Choroid plexus epithelial cell (primary cell): ENCODE data around the gene HERC2.
"Not testable (repeated sequence)": the region's sequence is repeated elsewhere in the genome, so short reads cannot be mapped to it uniquely, and the experiment has no call there.

Experiments used
- DNase-seq: peaks from one replicate; pipeline ENCODE4 v3.0.0-alpha.2; 2010; ENCODE audit warnings: low read depth
- H3K4me3 ChIP-seq: 2 replicates; pipeline ENCODE4 v1.5.1; 2011; ENCODE audit warnings: low read depth, mild to moderate bottlenecking, control low read depth, low read length, moderate library complexity
- CTCF ChIP-seq: conservative IDR thresholded peaks from 2 replicates; pipeline ENCODE4 v1.5.1; 2011; ENCODE audit warnings: low read depth, mild to moderate bottlenecking, control low read depth, inconsistent platforms, low read length, moderate library complexity

HERC2 gene

GRCh38 chr15:28243399-28243798 lies 78.6 kb downstream of the HERC2 start:
- no peak for TF ChIP-seq CTCF
- H3K4me3 ChIP-seq: no peak overlapping the region
- DNase-seq: no peak

GRCh38 chr15:28238296-28238695 lies 83.7 kb downstream of the HERC2 start:
- not testable (repeated sequence) for H3K4me3 ChIP-seq, DNase-seq

GRCh38 chr15:28231743-28232142 lies 90.2 kb downstream of the HERC2 start:
- DNase-seq, H3K4me3 ChIP-seq: not testable (repeated sequence)

- H3K4me3 ChIP-seq, DNase-seq: not testable (repeated sequence)
Measured at GRCh38 chr15:28231336-28231735, 90.6 kb downstream of the HERC2 start.

- H3K4me3 ChIP-seq: not testable (repeated sequence)
- peak; percentile 8 for DNase-seq
Measured at GRCh38 chr15:28228990-28229640, 92.9 kb downstream of the HERC2 start.

GRCh38 chr15:28228096-28228495 lies 93.9 kb downstream of the HERC2 start:
- TF ChIP-seq CTCF: no peak
- DNase-seq: no peak
- H3K4me3 ChIP-seq: no peak overlapping the region

GRCh38 chr15:28227303-28227702 lies 94.7 kb downstream of the HERC2 start:
- peak; percentile 53 for DNase-seq
- peak; percentile 51 for TF ChIP-seq CTCF
- H3K4me3 ChIP-seq: not testable (repeated sequence)

- not testable (repeated sequence) for H3K4me3 ChIP-seq, DNase-seq
Measured at GRCh38 chr15:28222612-28223011, 99.4 kb downstream of the HERC2 start.

GRCh38 chr15:28221696-28222095 lies 100.3 kb downstream of the HERC2 start:
- not testable (repeated sequence) for DNase-seq

GRCh38 chr15:28219116-28219515 lies 102.9 kb downstream of the HERC2 start:
- TF ChIP-seq CTCF: no peak
- DNase-seq: no peak
- H3K4me3 ChIP-seq: no peak overlapping the region

More at GRCh38 chr15:28221696-28222095, 100.3 kb downstream of the HERC2 start:
- H3K4me3 ChIP-seq: not testable (repeated sequence)

GRCh38 chr15:28216946-28217546 lies 104.9 kb downstream of the HERC2 start:
- H3K4me3 ChIP-seq, DNase-seq: not testable (repeated sequence)

GRCh38 chr15:28215521-28215920 lies 106.5 kb downstream of the HERC2 start:
- DNase-seq, H3K4me3 ChIP-seq: not testable (repeated sequence)

GRCh38 chr15:28214006-28214790 lies 107.8 kb downstream of the HERC2 start:
- H3K4me3 ChIP-seq, DNase-seq: not testable (repeated sequence)

GRCh38 chr15:28213393-28213792 lies 108.6 kb downstream of the HERC2 start:
- H3K4me3 ChIP-seq, DNase-seq: not testable (repeated sequence)
